Breast epithelium (tissue), 3 donors: ENCODE measurements around the gene LYPLAL1.

Experiments
- POLR2A ChIP-seq: fragments of 450-650 bp; IDR thresholded peaks from one replicate; pipeline ENCODE4 v1.6.1; 2016; ENCODE audit warnings: antibody characterized with exemption, mild to moderate bottlenecking, moderate library complexity
- TF ChIP-seq, protein P1 (sequence below), 3 donors: fragments of 450-650 bp; IDR thresholded peaks; one replicate each; pipeline ENCODE4 v1.5.1; 2016 to 2017; ENCODE audit warnings: antibody characterized with exemption in 3 of 3, mild to moderate bottlenecking in 3 of 3, moderate library complexity in 3 of 3

DNA sequence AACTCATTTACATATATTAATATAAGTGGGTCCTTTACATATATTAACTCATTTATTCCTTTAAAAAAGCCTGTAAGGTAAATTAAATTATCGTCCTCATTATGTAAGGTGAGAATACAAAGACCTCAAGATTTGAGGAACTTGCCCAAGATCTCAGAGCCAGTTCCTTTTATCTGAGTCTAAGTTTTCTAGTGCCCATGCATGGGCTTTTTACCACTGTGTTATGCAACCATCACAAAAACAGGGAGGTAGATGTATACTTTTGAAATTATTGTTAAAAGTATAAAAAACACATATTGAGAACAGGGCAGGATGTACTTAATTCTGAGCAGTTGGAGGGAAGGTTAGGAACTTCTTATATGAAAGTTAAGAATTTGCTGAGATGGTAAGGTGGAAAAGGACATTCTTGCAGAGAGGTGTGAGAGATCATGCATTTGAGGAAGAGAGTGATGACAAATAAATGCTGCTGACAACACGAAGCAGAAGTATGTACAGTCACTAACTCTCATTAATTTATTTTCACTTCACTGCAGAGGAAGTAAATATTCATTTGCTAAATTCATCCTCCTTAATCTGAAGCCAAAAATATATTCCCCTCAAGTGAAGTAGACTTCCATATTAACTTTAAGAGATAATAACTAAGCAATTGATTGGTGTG is 28.9 kb upstream of the LYPLAL1 start:
- TF ChIP-seq, protein P1, sequence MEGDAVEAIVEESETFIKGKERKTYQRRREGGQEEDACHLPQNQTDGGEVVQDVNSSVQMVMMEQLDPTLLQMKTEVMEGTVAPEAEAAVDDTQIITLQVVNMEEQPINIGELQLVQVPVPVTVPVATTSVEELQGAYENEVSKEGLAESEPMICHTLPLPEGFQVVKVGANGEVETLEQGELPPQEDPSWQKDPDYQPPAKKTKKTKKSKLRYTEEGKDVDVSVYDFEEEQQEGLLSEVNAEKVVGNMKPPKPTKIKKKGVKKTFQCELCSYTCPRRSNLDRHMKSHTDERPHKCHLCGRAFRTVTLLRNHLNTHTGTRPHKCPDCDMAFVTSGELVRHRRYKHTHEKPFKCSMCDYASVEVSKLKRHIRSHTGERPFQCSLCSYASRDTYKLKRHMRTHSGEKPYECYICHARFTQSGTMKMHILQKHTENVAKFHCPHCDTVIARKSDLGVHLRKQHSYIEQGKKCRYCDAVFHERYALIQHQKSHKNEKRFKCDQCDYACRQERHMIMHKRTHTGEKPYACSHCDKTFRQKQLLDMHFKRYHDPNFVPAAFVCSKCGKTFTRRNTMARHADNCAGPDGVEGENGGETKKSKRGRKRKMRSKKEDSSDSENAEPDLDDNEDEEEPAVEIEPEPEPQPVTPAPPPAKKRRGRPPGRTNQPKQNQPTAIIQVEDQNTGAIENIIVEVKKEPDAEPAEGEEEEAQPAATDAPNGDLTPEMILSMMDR (IDR thresholded peaks at IDR 0.05) = no peak
- TF ChIP-seq POLR2A = no peak
